Astrocyte of the spinal cord (primary cell): Measurements from ENCODE around the gene C1orf52.

Source experiments
- DNase-seq: peaks from one replicate; pipeline ENCODE4 v3.0.0; 2011; ENCODE audit warnings: low read depth, low spot score
- H3K4me3 ChIP-seq: 2 replicates; pipeline ENCODE4 v1.5.1; 2011; ENCODE audit warnings: low read depth, mild to moderate bottlenecking, low read length, moderate library complexity
- CTCF ChIP-seq: IDR thresholded peaks from 2 replicates; pipeline ENCODE4 v1.5.1; 2012; ENCODE audit warnings: low read depth, mild to moderate bottlenecking, low read length, inconsistent platforms
- in situ Hi-C: cut with HindIII; loops from 2 replicates; pipeline ENCODE4 v1.10.0; 2017; ENCODE audit warnings: low sequenced_read_pairs

Gene C1orf52

GRCh38 chr1:85228972-85229371, 30.5 kb downstream of the C1orf52 start:
- no peak overlapping the region for H3K4me3 ChIP-seq
- TF ChIP-seq CTCF = no peak
- in situ Hi-C loops = no loop called here
- no peak for DNase-seq

GRCh38 chr1:85225624-85226380, 33.7 kb downstream of the C1orf52 start:
- in situ Hi-C loops = no loop called here

GRCh38 chr1:85224734-85225623, 34.5 kb downstream of the C1orf52 start:
- DNase-seq = no peak
- in situ Hi-C loops = no loop called here
- TF ChIP-seq CTCF = no peak
- no peak overlapping the region for H3K4me3 ChIP-seq

More at GRCh38 chr1:85225624-85226380, 33.7 kb downstream of the C1orf52 start:
- no peak for DNase-seq
- no peak overlapping the region for H3K4me3 ChIP-seq
- no peak for TF ChIP-seq CTCF

GRCh38 chr1:85224295-85224694, 35.2 kb downstream of the C1orf52 start:
- no peak overlapping the region for H3K4me3 ChIP-seq
- no peak for TF ChIP-seq CTCF
- in situ Hi-C loops = no loop called here
- no peak for DNase-seq

GRCh38 chr1:85223334-85223733, 36.1 kb downstream of the C1orf52 start:
- H3K4me3 ChIP-seq = no peak overlapping the region
- in situ Hi-C loops = no loop called here
- no peak for DNase-seq
- TF ChIP-seq CTCF = no peak

- no peak for TF ChIP-seq CTCF
- no peak for DNase-seq
- in situ Hi-C loops = no loop called here
- H3K4me3 ChIP-seq = no peak overlapping the region
Observed at GRCh38 chr1:85220756-85221201, 38.7 kb downstream of the C1orf52 start.
